K562 (cell line): Measurements from ENCODE around the gene UBE2A. TPM values are rescaled to one million over a fixed set of nuclear protein-coding genes. Genes with fewer than 3 reads are reported as not detected.
A peak's percentile ranks its signal among the peaks of the same experiment; 100 is the strongest.

Experiments used
- BACH1 ChIP-seq: fragments of 200-800 bp; sonication (Bioruptor generic); IDR thresholded peaks from 2 replicates; pipeline ENCODE4 v1.6.1; 2016; ENCODE audit warnings: missing genetic modification characterization, missing compliant biosample characterization
- CCNT2 ChIP-seq: IDR thresholded peaks from 2 replicates; pipeline ENCODE4 v1.6.1; 2011; ENCODE audit warnings: borderline replicate concordance, low read depth, mild to moderate bottlenecking, moderate library complexity, mixed read lengths, low read length; ENCODE audit not compliant: insufficient read length; ENCODE audit errors: extremely low read depth
- CREBBP ChIP-seq: IDR thresholded peaks from one replicate; pipeline ENCODE4 v1.6.1; 2012; ENCODE audit warnings: low read depth, mild to moderate bottlenecking, control low read depth, inconsistent platforms, low read length
- CXXC5 ChIP-seq: fragments of 250-450 bp; sonication (Bioruptor Pico); IDR thresholded peaks from 2 replicates; pipeline ENCODE4 v1.8.0; 2022; ENCODE audit warnings: inconsistent platforms, mild to moderate bottlenecking, moderate library complexity
- FOXK1 ChIP-seq: sonication (generic); formaldehyde crosslinking; IDR thresholded peaks from 2 replicates; pipeline ENCODE4 v1.8.0; 2022; ENCODE audit warnings: missing genetic modification reagents, mild to moderate bottlenecking, borderline replicate concordance
- KDM4B ChIP-seq, 2 experiments: fragments of 450-650 bp in 1 of 2; sonication (generic) in 1 of 2; IDR thresholded peaks; 2 replicates each; pipeline ENCODE4 v1.6.1; 2016 to 2017; ENCODE audit warnings: borderline replicate concordance in 2 of 2, antibody characterized with exemption in 1 of 2, low read depth in 1 of 2, mild to moderate bottlenecking in 1 of 2
- NKRF ChIP-seq: fragments of 450-650 bp; IDR thresholded peaks from 2 replicates; pipeline ENCODE4 v1.6.1; 2016; ENCODE audit warnings: borderline replicate concordance
- NR4A1 ChIP-seq, 2 experiments: fragments of 250-450 bp in 1 of 2; fragments of 450-650 bp in 1 of 2; sonication (Bioruptor Pico) in 1 of 2; IDR thresholded peaks; 2 replicates each; pipeline versions ENCODE4 v1.4.0 to v1.6.1; 2016 to 2020; ENCODE audit warnings: mild to moderate bottlenecking in 2 of 2, missing compliant biosample characterization in 1 of 2, missing genetic modification characterization in 1 of 2, moderate library complexity in 1 of 2
- RFX7 ChIP-seq: fragments of 250-450 bp; sonication (Bioruptor Pico); IDR thresholded peaks from 2 replicates; pipeline ENCODE4 v1.5.1; 2021; ENCODE audit warnings: mild to moderate bottlenecking
- RNF219 ChIP-seq: fragments of 250-450 bp; sonication (Bioruptor Pico); IDR thresholded peaks from 2 replicates; pipeline ENCODE4 v1.5.0; 2022; ENCODE audit warnings: mild to moderate bottlenecking
- TRIM28 ChIP-seq: fragments of 450-650 bp; IDR thresholded peaks from 2 replicates; pipeline ENCODE4 v1.6.1; 2017
- XRCC3 ChIP-seq: fragments of 450-650 bp; IDR thresholded peaks from 2 replicates; pipeline ENCODE4 v1.6.1; 2017; ENCODE audit warnings: mild to moderate bottlenecking, moderate library complexity
- ZNF318 ChIP-seq, 2 experiments: fragments of 450-650 bp; IDR thresholded peaks; 2 replicates each; pipeline ENCODE4 v1.6.1; 2016; ENCODE audit warnings: mild to moderate bottlenecking in 2 of 2, borderline replicate concordance in 1 of 2, low read depth in 1 of 2, moderate library complexity in 1 of 2
- ZNF431 ChIP-seq: sonication (generic); formaldehyde crosslinking; IDR thresholded peaks from 2 replicates; pipeline ENCODE4 v1.8.0; 2022; ENCODE audit warnings: mild to moderate bottlenecking, missing genetic modification reagents
- ZNF668 ChIP-seq: fragments of 250-450 bp; sonication (Bioruptor Pico); IDR thresholded peaks from 2 replicates; pipeline ENCODE4 v1.8.0; 2022; ENCODE audit warnings: mild to moderate bottlenecking, inconsistent platforms
- ZNF717 ChIP-seq: fragments of 250-450 bp; sonication (Bioruptor Pico); IDR thresholded peaks from 2 replicates; pipeline ENCODE4 v1.5.0; 2021
- polyA plus RNA-seq, 8 experiments: library from polyadenylated mRNA; depleted of rRNA in 4 of 8; stranded (reverse) in 5 of 8; unstranded in 3 of 8; fragments of >200 nt; fragmentation: Nextera tagmentation in 2 of 8; fragmentation: Illumina TruSeq in 1 of 8; extraction: Ambion mirVana in 2 of 8; extraction: Trizol in 1 of 8; gene quantifications; 2 replicates each; pipeline versions ENCODE4 v1.2.1 to v1.2.3, GENCODE V29; 2011 to 2014; ENCODE audit warnings: inconsistent platforms in 1 of 8, missing spikeins in 1 of 8
- total RNA-seq, 7 experiments: library from RNA; depleted of rRNA in 6 of 7; stranded (reverse); fragments of >200 nt in 6 of 7; fragmentation: Illumina TruSeq in 2 of 7; extraction: Trizol in 2 of 7; gene quantifications; 2 replicates each; pipeline versions ENCODE4 v1.2.1 to v1.2.3, GENCODE V29; 2011 to 2021; ENCODE audit warnings: low replicate concordance in 1 of 7

UBE2A gene
- total and polyA plus RNA-seq, 9 of the 15 experiments (the other 6 are each of a cell fraction or from before 2014, with no cell fraction given): 21.6 to 87.6 (median 47.8) TPM

GRCh38 chrX:119565107-119565663, 9.2 kb upstream of the UBE2A start, which contains the start of gene STEEP1 (continued):
- 0 out of 4 replicates have a peak, but pooled peaks of 1 of the 2 experiments have one; percentile 24 for TF ChIP-seq KDM4B (IDR thresholded peaks at IDR 0.05; ENCODE audit: borderline replicate concordance in 2 of 2, low read depth in 1 of 2)
- no peak for TF ChIP-seq FOXK1 (CRISPR knock-in tag)
- TF ChIP-seq ZNF668 (CRISPR knock-in tag): no peak
- TF ChIP-seq ZNF717 (CRISPR knock-in tag): no peak
- no peak for TF ChIP-seq ZNF431 (CRISPR knock-in tag)
- no peak for TF ChIP-seq ZNF318 (IDR thresholded peaks at IDR 0.05; ENCODE audit: borderline replicate concordance in 1 of 2, low read depth in 1 of 2)
- no peak for TF ChIP-seq XRCC3
- no peak for TF ChIP-seq RNF219 (CRISPR knock-in tag)
- TF ChIP-seq TRIM28: no peak
- peak; percentile 87 for TF ChIP-seq CXXC5 (CRISPR knock-in tag)
- no peak for TF ChIP-seq RFX7 (CRISPR knock-in tag)
- peak; percentile 86 for TF ChIP-seq NKRF
- no peak for TF ChIP-seq BACH1 (tag)
- TF ChIP-seq CCNT2: no peak
- no peak for TF ChIP-seq NR4A1 (CRISPR knock-in tag; IDR thresholded peaks at IDR 0.05)
- no peak for TF ChIP-seq NR4A1 (tag; IDR thresholded peaks at IDR 0.05)
- TF ChIP-seq CREBBP: no peak
